ENCODE measurements around the gene PRPF40A. TPM values are rescaled to one million over a fixed set of nuclear protein-coding genes. Genes with fewer than 3 reads are reported as not detected.

Gene PRPF40A
- total RNA-seq, 6 experiments from 2014 or later: 25.1 to 54.3 (median 40.2) TPM

GRCh38 chr2:152603166-152603565 lies 114.1 kb downstream of the PRPF40A start:
- Histone ChIP-seq H3K9me3 (no peaks in the 10 kb centered on the region), H3K36me3 (no peaks in the 10 kb centered on the region), H3K4me1 (no peaks in the 10 kb centered on the region), H3K27me3 (no peaks in the 10 kb centered on the region), H3K27ac (no peak overlapping the region), H3K4me3 (no peak overlapping the region)
- WGBS (ENCODE audit: insufficient coverage, low coverage, low lambda C conversion rate, missing lambda C conversion rate): 84% methylated on average over 3 of the region's 3 CpGs
- ATAC-seq: no peak
- intact Hi-C loops (cut with DNase I): no loop called here
- TF ChIP-seq POLR2A (IDR thresholded peaks at IDR 0.05) (no peak), CTCF (IDR thresholded peaks at IDR 0.05) (no peak)
- DNase-seq: no peak

GRCh38 chr2:152602750-152603149 lies 114.5 kb downstream of the PRPF40A start:
- no peaks in the 10 kb centered on the region for H3K27me3 ChIP-seq
- no peak for DNase-seq
- H3K36me3 ChIP-seq: no peaks in the 10 kb centered on the region
- no peak overlapping the region for H3K27ac ChIP-seq
- H3K4me3 ChIP-seq: no peak overlapping the region
- no peaks in the 10 kb centered on the region for H3K9me3 ChIP-seq
- H3K4me1 ChIP-seq: no peaks in the 10 kb centered on the region
- no peak for ATAC-seq
- WGBS (ENCODE audit: insufficient coverage, low coverage, low lambda C conversion rate, missing lambda C conversion rate): 68% methylated on average over 7 of the region's 8 CpGs
- intact Hi-C loops (cut with DNase I): no loop called here
- no peak for TF ChIP-seq POLR2A (IDR thresholded peaks at IDR 0.05)
- TF ChIP-seq CTCF (IDR thresholded peaks at IDR 0.05): no peak

Other genes starting within 250 kb of the PRPF40A start
- 1 to 10 TPM; 2.6 to 5.4 (median 3.7) TPM for gene ARL6IP6, start 1.2 kb upstream of the PRPF40A start, total RNA-seq

Measured in right lobe of liver (tissue), 6 donors.